ENCODE results near the gene GAPDHS.

GAPDHS gene

GRCh38 chr19:35544110-35544802 is 11.0 kb downstream of the GAPDHS start:
- H3K4me3 ChIP-seq (ENCODE audit: control insufficient read depth in 1 of 7, extremely low read depth in 1 of 7, insufficient read depth in 4 of 7, low read depth in 2 of 7, low read length in 6 of 7) = peak overlapping the region in 6 of 7 experiments; percentile 79 to 96 (median 89)
- WGBS (ENCODE audit: insufficient coverage) = 100% methylated on average over 3 of the region's 3 CpGs
- no peak for DNase-seq
- H3K27me3 ChIP-seq (replicated peaks in 2 of 5; ENCODE audit: control insufficient read depth in 4 of 5, insufficient read depth in 5 of 5, low read length in 4 of 5) = no peaks in the 10 kb centered on the region
- H3K9me3 ChIP-seq (ENCODE audit: control extremely low read depth in 1 of 5, control insufficient read depth in 4 of 5, insufficient read depth in 2 of 5, low read depth in 1 of 5, low read length in 4 of 5) = no peaks in the 10 kb centered on the region
- H3K4me1 ChIP-seq (ENCODE audit: control extremely low read depth in 1 of 4, control insufficient read depth in 4 of 4, insufficient read depth in 4 of 4, low read length in 3 of 4) = peaks cover 1 to 22% (median 18%) of the 10 kb centered on the region in 4 experiments
- H3K36me3 ChIP-seq (ENCODE audit: control insufficient read depth in 4 of 4, insufficient read depth in 4 of 4, low read length in 3 of 4) = peaks cover 0 to 27% (median 5%) of the 10 kb centered on the region in 4 experiments
- POLR2A ChIA-PET = no interaction called here
- CTCF ChIA-PET = interaction anchor here (1.0 to 1.3 kb wide), 2 partner anchors 15 to 35 kb away, joined by 3 read pairs; no protein-coding TSS in a partner anchor
- H3K27ac ChIP-seq (ENCODE audit: insufficient read depth in 1 of 2, low read depth in 1 of 2, low read length in 2 of 2, poor library complexity in 1 of 2, severe bottlenecking in 2 of 2) = peak overlapping the region in 1 of 2 experiments; percentile 88

- Histone ChIP-seq H3K27ac (ENCODE audit: insufficient read depth in 1 of 2, low read depth in 1 of 2, low read length in 2 of 2, poor library complexity in 1 of 2, severe bottlenecking in 2 of 2) (peak within 1 kb of the TSS; percentile 61 to 88), H3K4me1 (ENCODE audit: control extremely low read depth in 1 of 4, control insufficient read depth in 4 of 4, insufficient read depth in 4 of 4, low read length in 3 of 4) (peaks cover 1 to 23% (median 18%) of the 10 kb centered on the region in 4 experiments), H3K27me3 (replicated peaks in 2 of 5; ENCODE audit: control insufficient read depth in 4 of 5, insufficient read depth in 5 of 5, low read length in 4 of 5) (no peaks in the 10 kb centered on the region), H3K4me3 (ENCODE audit: control insufficient read depth in 1 of 7, extremely low read depth in 1 of 7, insufficient read depth in 4 of 7, low read depth in 2 of 7, low read length in 6 of 7) (peak within 1 kb of the TSS; percentile 71 to 96 (median 88)), H3K36me3 (ENCODE audit: control insufficient read depth in 4 of 4, insufficient read depth in 4 of 4, low read length in 3 of 4) (peaks cover 0 to 26% (median 5%) of the 10 kb centered on the region in 4 experiments), H3K9me3 (ENCODE audit: control extremely low read depth in 1 of 5, control insufficient read depth in 4 of 5, insufficient read depth in 2 of 5, low read depth in 1 of 5, low read length in 4 of 5) (no peaks in the 10 kb centered on the region)
- ChIA-PET POLR2A (no interaction called here), CTCF (no interaction called here)
- WGBS (ENCODE audit: insufficient coverage) = 0% methylated on average over 65 of the region's 85 CpGs
- DNase-seq = peak; percentile 75 to 84 (median 78)
These were observed 12.0 kb downstream of the GAPDHS start, which contains the start of gene TMEM147 for GRCh38 chr19:35545001-35545854. Gene TMEM147 (plus strand): TSS chr19:35545626. CDS start chr19:35545740, 114 bp downstream.

- WGBS (ENCODE audit: insufficient coverage) = 2% methylated on average over 27 of the region's 27 CpGs
- no peaks in the 10 kb centered on the region for H3K27me3 ChIP-seq (replicated peaks in 2 of 5; ENCODE audit: control insufficient read depth in 4 of 5, insufficient read depth in 5 of 5, low read length in 4 of 5)
- no peaks in the 10 kb centered on the region for H3K9me3 ChIP-seq (ENCODE audit: control extremely low read depth in 1 of 5, control insufficient read depth in 4 of 5, insufficient read depth in 2 of 5, low read depth in 1 of 5, low read length in 4 of 5)
- peaks cover 1 to 23% (median 18%) of the 10 kb centered on the region in 4 experiments for H3K4me1 ChIP-seq (ENCODE audit: control extremely low read depth in 1 of 4, control insufficient read depth in 4 of 4, insufficient read depth in 4 of 4, low read length in 3 of 4)
- peak overlapping the region; percentile 61 to 88 for H3K27ac ChIP-seq (ENCODE audit: insufficient read depth in 1 of 2, low read depth in 1 of 2, low read length in 2 of 2, poor library complexity in 1 of 2, severe bottlenecking in 2 of 2)
- H3K4me3 ChIP-seq (ENCODE audit: control insufficient read depth in 1 of 7, extremely low read depth in 1 of 7, insufficient read depth in 4 of 7, low read depth in 2 of 7, low read length in 6 of 7) = peak overlapping the region; percentile 71 to 96 (median 88)
- POLR2A ChIA-PET = no interaction called here
- peaks cover 0 to 31% (median 5%) of the 10 kb centered on the region in 4 experiments for H3K36me3 ChIP-seq (ENCODE audit: control insufficient read depth in 4 of 4, insufficient read depth in 4 of 4, low read length in 3 of 4)
- CTCF ChIA-PET = interaction anchor here (3.5 kb wide), 1 partner anchor 35 kb away, joined by 16 read pairs; no protein-coding TSS in a partner anchor
- DNase-seq = peak in 2 of 3 donors; percentile 45 to 55
These were observed 12.7 kb downstream of the GAPDHS start for GRCh38 chr19:35545855-35546381.

GRCh38 chr19:35546532-35546931 is 13.3 kb downstream of the GAPDHS start:
- Histone ChIP-seq H3K4me1 (ENCODE audit: control extremely low read depth in 1 of 4, control insufficient read depth in 4 of 4, insufficient read depth in 4 of 4, low read length in 3 of 4) (peaks cover 1 to 23% (median 18%) of the 10 kb centered on the region in 4 experiments), H3K4me3 (ENCODE audit: control insufficient read depth in 1 of 7, extremely low read depth in 1 of 7, insufficient read depth in 4 of 7, low read depth in 2 of 7, low read length in 6 of 7) (peak overlapping the region in 5 of 7 experiments; percentile 83 to 96 (median 90)), H3K9me3 (ENCODE audit: control extremely low read depth in 1 of 5, control insufficient read depth in 4 of 5, insufficient read depth in 2 of 5, low read depth in 1 of 5, low read length in 4 of 5) (no peaks in the 10 kb centered on the region), H3K36me3 (ENCODE audit: control insufficient read depth in 4 of 4, insufficient read depth in 4 of 4, low read length in 3 of 4) (peaks cover 0 to 30% (median 5%) of the 10 kb centered on the region in 4 experiments), H3K27me3 (replicated peaks in 2 of 5; ENCODE audit: control insufficient read depth in 4 of 5, insufficient read depth in 5 of 5, low read length in 4 of 5) (no peaks in the 10 kb centered on the region), H3K27ac (ENCODE audit: insufficient read depth in 1 of 2, low read depth in 1 of 2, low read length in 2 of 2, poor library complexity in 1 of 2, severe bottlenecking in 2 of 2) (no peak overlapping the region)
- WGBS (ENCODE audit: insufficient coverage) = 99% methylated on average over 7 of the region's 8 CpGs
- ChIA-PET CTCF (interaction anchor here (3.5 kb wide), 1 partner anchor 36 kb away, joined by 16 read pairs; no protein-coding TSS in a partner anchor), POLR2A (no interaction called here)
- DNase-seq = no peak

GRCh38 chr19:35549174-35549788 is 16.0 kb downstream of the GAPDHS start:
- no peak overlapping the region for H3K27ac ChIP-seq (ENCODE audit: insufficient read depth in 1 of 2, low read depth in 1 of 2, low read length in 2 of 2, poor library complexity in 1 of 2, severe bottlenecking in 2 of 2)
- no peaks in the 10 kb centered on the region for H3K9me3 ChIP-seq (ENCODE audit: control extremely low read depth in 1 of 5, control insufficient read depth in 4 of 5, insufficient read depth in 2 of 5, low read depth in 1 of 5, low read length in 4 of 5)
- H3K4me3 ChIP-seq (ENCODE audit: control insufficient read depth in 1 of 7, extremely low read depth in 1 of 7, insufficient read depth in 4 of 7, low read depth in 2 of 7, low read length in 6 of 7) = no peak overlapping the region
- H3K27me3 ChIP-seq (replicated peaks in 2 of 5; ENCODE audit: control insufficient read depth in 4 of 5, insufficient read depth in 5 of 5, low read length in 4 of 5) = no peaks in the 10 kb centered on the region
- ChIA-PET POLR2A (interaction anchor here (0.5 to 0.6 kb wide), 2 partner anchors 110 to 111 kb away, joined by 3 read pairs; no protein-coding TSS in a partner anchor), CTCF (interaction anchor here (0.6 to 3.7 kb wide), 18 partner anchors 9 to 341 kb away, joined by 3 to 19 read pairs (median 4); partner anchors contain the start of genes ATP4A, DMKN and RBM42)
- peaks cover 0 to 16% (median 0%) of the 10 kb centered on the region in 4 experiments for H3K36me3 ChIP-seq (ENCODE audit: control insufficient read depth in 4 of 4, insufficient read depth in 4 of 4, low read length in 3 of 4)
- WGBS (ENCODE audit: insufficient coverage) = 29% methylated on average over 6 of the region's 6 CpGs
- peaks cover 1 to 20% (median 15%) of the 10 kb centered on the region in 4 experiments for H3K4me1 ChIP-seq (ENCODE audit: control extremely low read depth in 1 of 4, control insufficient read depth in 4 of 4, insufficient read depth in 4 of 4, low read length in 3 of 4)
- peak; percentile 58 to 76 (median 73) for DNase-seq

- peaks cover 0 to 1% (median 0%) of the 10 kb centered on the region in 5 experiments for H3K27me3 ChIP-seq (replicated peaks in 2 of 5; ENCODE audit: control insufficient read depth in 4 of 5, insufficient read depth in 5 of 5, low read length in 4 of 5)
- H3K27ac ChIP-seq (ENCODE audit: insufficient read depth in 1 of 2, low read depth in 1 of 2, low read length in 2 of 2, poor library complexity in 1 of 2, severe bottlenecking in 2 of 2) = no peak overlapping the region
- WGBS (ENCODE audit: insufficient coverage) = 97% methylated on average over 12 of the region's 15 CpGs
- no peak for DNase-seq
- H3K9me3 ChIP-seq (ENCODE audit: control extremely low read depth in 1 of 5, control insufficient read depth in 4 of 5, insufficient read depth in 2 of 5, low read depth in 1 of 5, low read length in 4 of 5) = no peaks in the 10 kb centered on the region
- no peak overlapping the region for H3K4me3 ChIP-seq (ENCODE audit: control insufficient read depth in 1 of 7, extremely low read depth in 1 of 7, insufficient read depth in 4 of 7, low read depth in 2 of 7, low read length in 6 of 7)
- ChIA-PET CTCF (interaction anchor here (1.0 to 3.7 kb wide), 9 partner anchors 9 to 78 kb away, joined by 3 to 19 read pairs (median 5); partner anchors contain the start of genes ATP4A and RBM42), POLR2A (interaction anchor here (0.5 to 0.6 kb wide), 2 partner anchors 110 to 111 kb away, joined by 3 read pairs; no protein-coding TSS in a partner anchor)
- peaks cover 0 to 13% (median 9%) of the 10 kb centered on the region in 4 experiments for H3K4me1 ChIP-seq (ENCODE audit: control extremely low read depth in 1 of 4, control insufficient read depth in 4 of 4, insufficient read depth in 4 of 4, low read length in 3 of 4)
- H3K36me3 ChIP-seq (ENCODE audit: control insufficient read depth in 4 of 4, insufficient read depth in 4 of 4, low read length in 3 of 4) = peaks cover 0 to 16% (median 0%) of the 10 kb centered on the region in 4 experiments
These were observed 16.7 kb downstream of the GAPDHS start for GRCh38 chr19:35549879-35550523.

Measured in common myeloid progenitor, CD34-positive (primary cell).